GM18858 (cell line): ENCODE measurements around the gene FOXN1.

Experiments used
- ATAC-seq: cut with Tn5 transposase; IDR thresholded peaks from one replicate; pipeline ENCODE4 v1.9.1; 2021; ENCODE audit not compliant: unreplicated experiment

The FOXN1 gene

GRCh38 chr17:28545141-28545503 is 39.0 kb downstream of the FOXN1 start:
- ATAC-seq = no peak

GRCh38 chr17:28545787-28546415 is 39.8 kb downstream of the FOXN1 start:
- no peak for ATAC-seq

GRCh38 chr17:28547096-28547622 is 41.0 kb downstream of the FOXN1 start:
- ATAC-seq = no peak

GRCh38 chr17:28547623-28548416 is 41.7 kb downstream of the FOXN1 start:
- ATAC-seq = no peak

- ATAC-seq = no peak
Observed at GRCh38 chr17:28548417-28549130, 42.4 kb downstream of the FOXN1 start.

GRCh38 chr17:28549236-28550132 is 43.3 kb downstream of the FOXN1 start:
- ATAC-seq = no peak

- ATAC-seq = no peak
Observed at GRCh38 chr17:28550858-28551257, 44.7 kb downstream of the FOXN1 start.

- ATAC-seq = no peak
Observed at GRCh38 chr17:28551421-28552175, 45.5 kb downstream of the FOXN1 start.

GRCh38 chr17:28552176-28552999 is 46.2 kb downstream of the FOXN1 start, which contains the start of gene UNC119:
TSS of gene UNC119 (minus strand) at chr17:28552624. CDS start at chr17:28552557, 67 bp downstream.
- no peak for ATAC-seq

- no peak for ATAC-seq
Observed at GRCh38 chr17:28553000-28553505, 46.9 kb downstream of the FOXN1 start.

GRCh38 chr17:28554565-28554964 is 48.4 kb downstream of the FOXN1 start:
- ATAC-seq = no peak

- no peak for ATAC-seq
Observed at GRCh38 chr17:28555022-28555421, 48.9 kb downstream of the FOXN1 start.

- no peak for ATAC-seq
Observed at GRCh38 chr17:28563475-28563874, 57.3 kb downstream of the FOXN1 start.

GRCh38 chr17:28567604-28568003 is 61.5 kb downstream of the FOXN1 start:
- ATAC-seq = peak; percentile 50

GRCh38 chr17:28569446-28569845 is 63.3 kb downstream of the FOXN1 start:
- ATAC-seq = no peak

- ATAC-seq = no peak
Observed at GRCh38 chr17:28570716-28571360, 64.7 kb downstream of the FOXN1 start.

GRCh38 chr17:28571361-28572122 is 65.4 kb downstream of the FOXN1 start, which contains the start of gene PIGS:
TSS of gene PIGS (minus strand) at chr17:28571524. CDS start at chr17:28571496, 28 bp downstream.
- peak; percentile 62 for ATAC-seq
